H9 (cell line): ENCODE measurements around the gene ZNF362. TPM values are rescaled to one million over a fixed set of nuclear protein-coding genes. Genes with fewer than 3 reads are reported as not detected.

ENCODE experiments used
- DNase-seq: peaks from one replicate; pipeline ENCODE4 v3.0.0-alpha.2; 2017
- H2AFZ ChIP-seq: one replicate; pipeline ENCODE4 v1.6.1; 2013; ENCODE audit warnings: mild to moderate bottlenecking, low read length, control low read depth, moderate library complexity
- H2AK5ac ChIP-seq: 2 replicates; pipeline ENCODE4 v1.6.1; 2013; ENCODE audit warnings: low read length, control low read depth, mixed read lengths; ENCODE audit not compliant: insufficient read length
- H2BK120ac ChIP-seq: one replicate; pipeline ENCODE4 v1.6.1; 2013; ENCODE audit warnings: low read depth, mild to moderate bottlenecking, low read length, control low read depth, inconsistent platforms; ENCODE audit not compliant: poor library complexity, severe bottlenecking
- H2BK12ac ChIP-seq: 2 replicates; pipeline ENCODE4 v1.6.1; 2013; ENCODE audit warnings: low read length, control low read depth, mixed read lengths, low read depth; ENCODE audit not compliant: insufficient read length
- H2BK15ac ChIP-seq: 2 replicates; pipeline ENCODE4 v1.6.1; 2013; ENCODE audit warnings: low read depth, low read length, control low read depth
- H2BK20ac ChIP-seq: one replicate; pipeline ENCODE4 v1.6.1; 2013; ENCODE audit warnings: low read depth, mild to moderate bottlenecking, low read length, control low read depth, inconsistent platforms; ENCODE audit not compliant: poor library complexity, severe bottlenecking
- H2BK5ac ChIP-seq: 2 replicates; pipeline ENCODE4 v1.6.1; 2013; ENCODE audit warnings: low read length, control low read depth, mixed read lengths; ENCODE audit not compliant: insufficient read length
- H3K14ac ChIP-seq: 2 replicates; pipeline ENCODE4 v1.6.1; 2013; ENCODE audit warnings: low read length, control low read depth; ENCODE audit not compliant: insufficient read depth
- H3K18ac ChIP-seq: 2 replicates; pipeline ENCODE4 v1.6.1; 2013; ENCODE audit warnings: low read depth, mild to moderate bottlenecking, mixed read lengths, low read length, control low read depth; ENCODE audit not compliant: insufficient read length
- H3K23ac ChIP-seq: 2 replicates; pipeline ENCODE4 v1.6.1; 2013; ENCODE audit warnings: low read length, control low read depth, mixed read lengths, low read depth; ENCODE audit not compliant: insufficient read length
- H3K23me2 ChIP-seq: 2 replicates; pipeline ENCODE4 v1.6.1; 2013; ENCODE audit warnings: low read depth, mild to moderate bottlenecking, mixed read lengths, low read length, control low read depth; ENCODE audit not compliant: insufficient read length, poor library complexity, severe bottlenecking
- H3K27ac ChIP-seq: 2 replicates; pipeline ENCODE4 v1.5.1; 2013; ENCODE audit warnings: low read length, control low read depth, mixed read lengths, low read depth; ENCODE audit not compliant: insufficient read length
- H3K27me3 ChIP-seq: 2 replicates; pipeline ENCODE4 v1.6.1; 2013; ENCODE audit warnings: low read length, control low read depth, inconsistent platforms; ENCODE audit not compliant: insufficient read depth
- H3K4ac ChIP-seq: 2 replicates; pipeline ENCODE4 v1.6.1; 2013; ENCODE audit warnings: low read depth, mild to moderate bottlenecking, control low read depth, inconsistent platforms, low read length, moderate library complexity
- H3K4me1 ChIP-seq: 2 replicates; pipeline ENCODE4 v1.6.1; 2013; ENCODE audit warnings: low read length, control low read depth, inconsistent platforms; ENCODE audit not compliant: insufficient read depth
- H3K4me2 ChIP-seq: 2 replicates; pipeline ENCODE4 v1.6.1; 2013; ENCODE audit warnings: low read length, control low read depth, mixed read lengths; ENCODE audit not compliant: insufficient read length, insufficient read depth
- H3K56ac ChIP-seq: 2 replicates; pipeline ENCODE4 v1.6.1; 2013; ENCODE audit warnings: low read depth, mild to moderate bottlenecking, mixed read lengths, low read length, control low read depth; ENCODE audit not compliant: insufficient read length
- H3K79me1 ChIP-seq: 2 replicates; pipeline ENCODE4 v1.6.1; 2013; ENCODE audit warnings: low read depth, mild to moderate bottlenecking, moderate library complexity, low read length, control low read depth, inconsistent platforms; ENCODE audit not compliant: insufficient read depth, poor library complexity, severe bottlenecking
- H3K79me2 ChIP-seq: 2 replicates; pipeline ENCODE4 v1.6.1; 2013; ENCODE audit warnings: low read length, control low read depth, inconsistent platforms; ENCODE audit not compliant: insufficient read depth
- H3K9ac ChIP-seq: 2 replicates; pipeline ENCODE4 v1.6.1; 2013; ENCODE audit warnings: low read length, control low read depth, mixed read lengths; ENCODE audit not compliant: insufficient read length; ENCODE audit errors: extremely low read depth
- H3K9me3 ChIP-seq: one replicate; pipeline ENCODE4 v1.6.1; 2013; ENCODE audit warnings: low read depth, low read length, inconsistent platforms; ENCODE audit not compliant: control insufficient read depth
- H3T11ph ChIP-seq: one replicate; pipeline ENCODE4 v1.6.1; 2013; ENCODE audit warnings: mild to moderate bottlenecking, low read length, control low read depth, inconsistent platforms
- H4K20me1 ChIP-seq: one replicate; pipeline ENCODE4 v1.6.1; 2013; ENCODE audit not compliant: control insufficient read depth, insufficient read length, insufficient read depth
- H4K5ac ChIP-seq: 2 replicates; pipeline ENCODE4 v1.6.1; 2013; ENCODE audit warnings: low read depth, mild to moderate bottlenecking, mixed read lengths, low read length, control low read depth; ENCODE audit not compliant: insufficient read length
- H4K8ac ChIP-seq: replicated peaks from 2 replicates; pipeline ENCODE4 v1.6.1; 2013; ENCODE audit warnings: low read length, control low read depth, mixed read lengths, low read depth; ENCODE audit not compliant: insufficient read length
- H4K91ac ChIP-seq: 2 replicates; pipeline ENCODE4 v1.6.1; 2013; ENCODE audit warnings: low read depth, mild to moderate bottlenecking, moderate library complexity, mixed read lengths, low read length, control low read depth; ENCODE audit not compliant: insufficient read length
- H3K27ac Mint-ChIP-seq, 3 experiments: 2 replicates in 2 of 3; 3 replicates in 1 of 3; pipeline ENCODE4 v1.8.0; 2020 to 2021; ENCODE audit warnings: mixed read lengths in 3 of 3, mild to moderate bottlenecking in 1 of 3, moderate library complexity in 1 of 3
- H3K27me3 Mint-ChIP-seq: 2 replicates; pipeline ENCODE4 v1.8.0; 2021; ENCODE audit warnings: low read depth, mild to moderate bottlenecking, moderate library complexity, mixed read lengths
- H3K36me3 Mint-ChIP-seq, 3 experiments: 2 replicates in 2 of 3; 3 replicates in 1 of 3; pipeline ENCODE4 v1.8.0; 2020 to 2021; ENCODE audit warnings: low read depth in 3 of 3, mixed read lengths in 3 of 3; ENCODE audit not compliant: insufficient read depth in 1 of 3
- H3K4me1 Mint-ChIP-seq, 2 experiments: 2 replicates each; pipeline ENCODE4 v1.8.0; 2020; ENCODE audit warnings: mixed read lengths in 2 of 2
- H3K4me3 Mint-ChIP-seq, 2 experiments: 2 replicates in 1 of 2; 3 replicates in 1 of 2; pipeline ENCODE4 v1.8.0; 2020 to 2021; ENCODE audit warnings: mild to moderate bottlenecking in 2 of 2, mixed read lengths in 2 of 2, moderate library complexity in 1 of 2
- H3K9me3 Mint-ChIP-seq, 2 experiments: 2 replicates in 1 of 2; 3 replicates in 1 of 2; pipeline ENCODE4 v1.8.0; 2020; ENCODE audit warnings: mild to moderate bottlenecking in 2 of 2, mixed read lengths in 2 of 2, moderate library complexity in 1 of 2
- CTCF ChIP-seq: fragments of 200-600 bp; sonication (generic); conservative IDR thresholded peaks from 3 replicates; pipeline ENCODE4 v1.8.0; 2021; ENCODE audit warnings: antibody characterized with exemption, mild to moderate bottlenecking
- WGBS: extraction: QIAGEN DNeasy Blood & Tissue Kit; methylation state at CpG from one replicate; pipeline ENCODE4 v1.1.7; 2013; ENCODE audit warnings: missing lambda C conversion rate, low lambda C conversion rate, mixed read lengths; ENCODE audit not compliant: insufficient read length; ENCODE audit errors: extremely low coverage; 5-methylcytosine and 5-hydroxymethylcytosine counted together
- total RNA-seq: library from RNA; stranded (reverse); gene quantifications from 2 replicates; pipeline ENCODE4 v1.2.1, GENCODE V29; 2021

Gene ZNF362
- total RNA-seq, 1 experiment from 2014 or later = 18.7 TPM

DNA sequence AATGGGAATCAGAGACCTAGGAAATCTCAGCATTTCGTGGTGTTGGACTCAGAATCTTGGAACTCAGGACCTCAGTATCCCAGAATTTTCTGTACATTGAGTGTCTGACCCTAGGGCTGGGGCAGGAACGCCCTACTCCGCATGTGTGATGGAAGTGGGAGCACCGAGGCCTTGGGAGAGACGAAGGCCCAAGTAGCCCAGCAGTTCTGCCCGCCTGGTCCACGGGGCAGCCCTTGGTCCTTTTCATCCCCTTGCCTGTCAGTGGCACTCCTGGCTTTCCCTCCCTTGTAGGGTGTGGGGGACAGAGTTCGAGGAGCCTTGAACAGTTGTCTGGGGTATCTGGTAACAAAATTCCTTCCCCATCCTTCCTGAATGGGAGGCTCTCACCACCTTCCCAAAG lies 54.4 kb downstream of the ZNF362 start:
- peaks cover 0 to 2% of the 10 kb centered on the region in 2 experiments; a peak in 2 of 4 replicates for H3K4me1 Mint-ChIP-seq
- H2BK12ac ChIP-seq = no peak overlapping the region
- H4K8ac ChIP-seq = no peak overlapping the region
- H3K9ac ChIP-seq = no peak overlapping the region
- peaks cover 3% of the 10 kb centered on the region for H3K23me2 ChIP-seq
- H2AK5ac ChIP-seq = no peak overlapping the region
- H3T11ph ChIP-seq = no peak overlapping the region
- H4K91ac ChIP-seq = no peak overlapping the region
- peaks cover 4% of the 10 kb centered on the region; the same call in 1 of the 2 replicates for H3K27me3 ChIP-seq
- no peak overlapping the region for H3K27ac ChIP-seq
- H3K4me3 Mint-ChIP-seq = no peak overlapping the region
- H3K23ac ChIP-seq = no peak overlapping the region
- no peaks in the 10 kb centered on the region for H4K20me1 ChIP-seq
- H2BK5ac ChIP-seq = no peak overlapping the region
- no peaks in the 10 kb centered on the region for H3K79me2 ChIP-seq
- H2BK15ac ChIP-seq = no peak overlapping the region
- WGBS = no CpG with 5 or more reads among the region's 8 CpGs
- H2AFZ ChIP-seq = no peak overlapping the region
- H3K4me1 ChIP-seq = no peaks in the 10 kb centered on the region
- no peak overlapping the region for H2BK20ac ChIP-seq
- H3K18ac ChIP-seq = no peak overlapping the region
- H4K5ac ChIP-seq = no peak overlapping the region
- H3K56ac ChIP-seq = no peak overlapping the region
- no peaks in the 10 kb centered on the region for H3K9me3 ChIP-seq
- no peak overlapping the region for H3K27ac Mint-ChIP-seq
- peaks cover 17% of the 10 kb centered on the region for H3K27me3 Mint-ChIP-seq
- no peaks in the 10 kb centered on the region for H3K79me1 ChIP-seq
- no peaks in the 10 kb centered on the region; a peak in 1 of 7 replicates for H3K36me3 Mint-ChIP-seq
- no peak overlapping the region for H3K4me2 ChIP-seq
- H2BK120ac ChIP-seq = no peak overlapping the region
- no peaks in the 10 kb centered on the region; a peak in 3 of 5 replicates for H3K9me3 Mint-ChIP-seq
- DNase-seq = no peak
- no peak for TF ChIP-seq CTCF
- H3K14ac ChIP-seq = no peak overlapping the region
- H3K4ac ChIP-seq = no peak overlapping the region
